ENCODE results near the gene PDE1A.

PDE1A gene

GRCh38 chr2:182384860-182385259 is 42.0 kb downstream of the PDE1A start:
- in situ Hi-C loops (cut with HindIII; ENCODE audit: low pct_ligation_motif_present, low sequenced_read_pairs), result no loop called here

GRCh38 chr2:182381225-182381624 is 45.6 kb downstream of the PDE1A start:
- Histone ChIP-seq H3K4me3 (ENCODE audit: low read depth, low read length) (no peak overlapping the region), H3K27me3 (replicated peaks) (no peaks in the 10 kb centered on the region), H3K27ac (no peak overlapping the region), H3K36me3 (replicated peaks) (no peaks in the 10 kb centered on the region)
- in situ Hi-C loops (cut with HindIII; ENCODE audit: low pct_ligation_motif_present, low sequenced_read_pairs), result no loop called here
- no peak for DNase-seq
- no peak for TF ChIP-seq CTCF (IDR thresholded peaks at IDR 0.05; ENCODE audit: low read depth, low read length, missing control alignments)

More at GRCh38 chr2:182384860-182385259, 42.0 kb downstream of the PDE1A start:
- Histone ChIP-seq H3K4me3 (ENCODE audit: low read depth, low read length) (no peak overlapping the region), H3K27ac (no peak overlapping the region), H3K27me3 (replicated peaks) (no peaks in the 10 kb centered on the region), H3K36me3 (replicated peaks) (no peaks in the 10 kb centered on the region)
- no peak for TF ChIP-seq CTCF (IDR thresholded peaks at IDR 0.05; ENCODE audit: low read depth, low read length, missing control alignments)
- DNase-seq, result no peak

GRCh38 chr2:182379241-182379640 is 47.6 kb downstream of the PDE1A start:
- H3K36me3 ChIP-seq (replicated peaks), result no peaks in the 10 kb centered on the region
- DNase-seq, result no peak
- no peaks in the 10 kb centered on the region for H3K27me3 ChIP-seq (replicated peaks)
- no peak for TF ChIP-seq CTCF (IDR thresholded peaks at IDR 0.05; ENCODE audit: low read depth, low read length, missing control alignments)
- H3K27ac ChIP-seq, result no peak overlapping the region
- in situ Hi-C loops (cut with HindIII; ENCODE audit: low pct_ligation_motif_present, low sequenced_read_pairs), result no loop called here
- H3K4me3 ChIP-seq (ENCODE audit: low read depth, low read length), result no peak overlapping the region

- Histone ChIP-seq H3K36me3 (replicated peaks) (no peaks in the 10 kb centered on the region), H3K27me3 (replicated peaks) (no peaks in the 10 kb centered on the region)
- in situ Hi-C loops (cut with HindIII; ENCODE audit: low pct_ligation_motif_present, low sequenced_read_pairs), result no loop called here
Observed at GRCh38 chr2:182378759-182379158, 48.1 kb downstream of the PDE1A start.

GRCh38 chr2:182377467-182377866 is 49.4 kb downstream of the PDE1A start:
- in situ Hi-C loops (cut with HindIII; ENCODE audit: low pct_ligation_motif_present, low sequenced_read_pairs), result no loop called here
- no peaks in the 10 kb centered on the region for H3K27me3 ChIP-seq (replicated peaks)
- TF ChIP-seq CTCF (IDR thresholded peaks at IDR 0.05; ENCODE audit: low read depth, low read length, missing control alignments), result no peak
- H3K36me3 ChIP-seq (replicated peaks), result no peaks in the 10 kb centered on the region
- DNase-seq, result no peak
- no peak overlapping the region for H3K4me3 ChIP-seq (ENCODE audit: low read depth, low read length)
- no peak overlapping the region for H3K27ac ChIP-seq

More at GRCh38 chr2:182378759-182379158, 48.1 kb downstream of the PDE1A start:
- DNase-seq, result no peak
- TF ChIP-seq CTCF (IDR thresholded peaks at IDR 0.05; ENCODE audit: low read depth, low read length, missing control alignments), result no peak
- no peak overlapping the region for H3K4me3 ChIP-seq (ENCODE audit: low read depth, low read length)
- H3K27ac ChIP-seq, result no peak overlapping the region

GRCh38 chr2:182375862-182376261 is 51.0 kb downstream of the PDE1A start:
- no peak overlapping the region for H3K27ac ChIP-seq
- no peaks in the 10 kb centered on the region for H3K27me3 ChIP-seq (replicated peaks)
- TF ChIP-seq CTCF (IDR thresholded peaks at IDR 0.05; ENCODE audit: low read depth, low read length, missing control alignments), result no peak
- in situ Hi-C loops (cut with HindIII; ENCODE audit: low pct_ligation_motif_present, low sequenced_read_pairs), result no loop called here
- H3K4me3 ChIP-seq (ENCODE audit: low read depth, low read length), result no peak overlapping the region
- no peak for DNase-seq
- no peaks in the 10 kb centered on the region for H3K36me3 ChIP-seq (replicated peaks)

Data from brain microvascular endothelial cell (primary cell).